T47D (cell line): Measurements from ENCODE around the gene PPIL4.
A peak's percentile ranks its signal among the peaks of the same experiment; 100 is the strongest.

Experiments used
- DNase-seq, 2 experiments: peaks; one replicate each; pipeline versions ENCODE4 v3.0.0 to v3.0.0-alpha.2; 2011 to 2012; ENCODE audit warnings: low read depth in 1 of 2, low spot score in 1 of 2
- JUND ChIP-seq: IDR thresholded peaks from 2 replicates; pipeline ENCODE4 v1.6.1; 2012; ENCODE audit warnings: low read depth
- in situ Hi-C: cut with HindIII; loops from 2 replicates; pipeline ENCODE4 v1.10.0; 2016; ENCODE audit warnings: low sequenced_read_pairs, low pct_unique_long_range_greater_than_20kb

The PPIL4 gene

DNA sequence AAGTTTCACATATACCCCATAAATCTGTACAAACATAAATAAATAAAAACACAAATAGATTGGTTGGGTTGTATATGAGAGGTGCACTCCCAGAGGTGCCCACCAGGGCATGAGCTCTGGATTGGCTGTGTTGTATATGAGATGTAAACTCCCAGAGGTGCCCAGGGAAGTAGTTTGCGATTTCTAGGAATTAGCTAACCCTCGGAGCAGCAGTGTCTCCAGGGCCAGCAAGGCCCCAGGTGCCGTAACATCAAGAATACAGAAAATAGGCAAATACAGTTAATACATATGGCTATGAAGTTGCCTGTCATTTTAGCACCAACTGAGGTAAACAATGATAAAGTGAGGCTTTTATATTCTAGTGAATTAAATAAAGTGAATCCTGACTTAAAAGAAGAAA is 14.9 kb upstream of the PPIL4 start:
- no peak for TF ChIP-seq JUND
- peak in 1 of 2 experiments; percentile 46 for DNase-seq

GRCh38 chr6:149559389-149559788 is 13.5 kb upstream of the PPIL4 start:
- in situ Hi-C loops: no loop called here
- TF ChIP-seq JUND: no peak
- no peak for DNase-seq

More for the DNA sequence above, 14.9 kb upstream of the PPIL4 start:
- in situ Hi-C loops: no loop called here

GRCh38 chr6:149558029-149558428 is 12.2 kb upstream of the PPIL4 start:
- no peak for TF ChIP-seq JUND
- DNase-seq: no peak
- in situ Hi-C loops: no loop called here

GRCh38 chr6:149551920-149552319 is 6.1 kb upstream of the PPIL4 start:
- no peak for DNase-seq
- in situ Hi-C loops: no loop called here
- TF ChIP-seq JUND: no peak

GRCh38 chr6:149545258-149545753 is 537 bp downstream of the PPIL4 start:
- TF ChIP-seq JUND: no peak
- peak in 1 of 2 experiments; percentile 30 for DNase-seq
- in situ Hi-C loops: no loop called here

- DNase-seq: no peak
- no peak for TF ChIP-seq JUND
- in situ Hi-C loops: no loop called here
Measured at GRCh38 chr6:149544646-149545257, 1.1 kb downstream of the PPIL4 start.

DNA sequence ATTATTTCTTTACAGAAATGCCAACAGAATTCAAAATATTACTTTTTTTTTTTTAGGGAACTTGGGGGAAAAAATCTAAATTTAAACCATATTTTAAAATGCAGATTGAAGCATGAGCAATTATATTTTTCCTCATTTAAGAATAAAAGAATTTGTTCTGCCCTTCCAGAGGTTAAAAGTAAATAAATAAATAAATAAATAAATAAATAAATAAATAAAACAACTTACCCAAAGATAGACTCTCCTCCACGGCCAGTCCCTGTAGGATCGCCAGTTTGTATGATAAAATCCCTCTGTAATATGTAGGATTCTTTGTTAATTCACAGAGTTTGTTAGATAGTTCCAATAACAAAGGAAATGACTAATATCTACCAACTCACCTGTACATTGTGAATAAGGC is 4.7 kb downstream of the PPIL4 start:
- TF ChIP-seq JUND: no peak
- in situ Hi-C loops: no loop called here

DNA sequence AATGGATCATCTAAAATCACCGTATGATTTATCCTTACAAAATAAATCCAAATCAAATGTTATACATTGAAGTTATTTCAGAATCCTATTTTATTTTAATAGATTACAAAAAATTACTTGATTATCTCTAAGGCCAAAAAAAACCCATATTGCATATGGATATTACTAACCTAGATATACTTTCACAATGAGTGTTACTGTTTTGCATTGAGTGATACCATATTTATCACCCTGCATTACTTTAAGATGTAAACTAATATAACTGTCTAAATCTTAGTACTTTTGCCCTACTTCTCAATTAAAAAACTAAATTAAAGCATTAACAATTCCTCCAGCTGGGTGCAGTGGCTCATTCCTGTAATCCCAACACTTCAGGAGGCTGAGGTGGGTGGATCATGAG is 11.1 kb downstream of the PPIL4 start:
- in situ Hi-C loops: no loop called here
- TF ChIP-seq JUND: no peak
- no peak for DNase-seq

More for the DNA sequence above, 4.7 kb downstream of the PPIL4 start:
- DNase-seq: no peak

- in situ Hi-C loops: no loop called here
- no peak for TF ChIP-seq JUND
- no peak for DNase-seq
Measured at GRCh38 chr6:149529650-149530049, 16.2 kb downstream of the PPIL4 start.

DNA sequence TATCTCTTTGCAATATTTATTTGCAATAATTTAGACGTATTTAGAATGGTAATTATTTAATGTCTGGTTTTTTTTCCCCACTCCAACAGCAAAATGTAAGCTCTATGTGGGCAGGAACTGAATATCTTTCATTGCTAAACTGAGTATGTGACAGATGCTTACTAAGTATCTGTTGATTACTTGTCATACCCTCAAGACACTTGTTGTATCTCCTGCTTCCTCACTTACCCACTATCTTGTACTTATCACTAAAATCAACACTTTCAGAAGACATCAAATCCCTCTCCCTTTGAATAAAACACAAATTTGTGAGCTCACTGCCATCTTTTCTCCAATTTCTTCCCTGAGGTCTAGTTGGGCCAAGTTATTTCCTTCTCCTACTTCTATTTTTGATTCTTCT is 30.3 kb downstream of the PPIL4 start:
- in situ Hi-C loops: no loop called here
- no peak for TF ChIP-seq JUND
- DNase-seq: no peak

DNA sequence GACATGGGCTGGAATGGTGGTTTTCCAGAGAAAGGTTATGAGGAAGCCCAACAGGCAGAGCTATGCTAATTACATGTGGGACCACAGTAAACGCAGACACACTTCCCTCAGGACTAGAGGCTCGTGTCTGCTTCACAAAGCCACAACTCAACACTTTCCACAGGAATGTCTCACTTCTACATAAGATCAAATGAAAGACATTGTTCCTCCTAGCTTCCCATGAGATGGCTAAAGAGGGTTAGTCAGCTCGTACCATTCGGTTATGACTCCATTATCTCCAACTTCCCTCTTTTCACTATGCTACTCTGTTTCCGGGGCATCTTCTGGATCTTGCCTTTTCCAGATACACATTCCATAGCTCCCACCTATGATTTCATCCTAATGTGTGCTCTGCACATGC is 31.9 kb downstream of the PPIL4 start:
- in situ Hi-C loops: no loop called here
- no peak for TF ChIP-seq JUND
- DNase-seq: no peak

- in situ Hi-C loops: no loop called here
- TF ChIP-seq JUND: no peak
- no peak for DNase-seq
Measured at GRCh38 chr6:149510793-149511512, 34.9 kb downstream of the PPIL4 start.

- in situ Hi-C loops: no loop called here
- no peak for TF ChIP-seq JUND
- no peak for DNase-seq
Measured at GRCh38 chr6:149508485-149508884, 37.4 kb downstream of the PPIL4 start.
